ENCODE results near the gene HIF1AN.

The HIF1AN gene

DNA sequence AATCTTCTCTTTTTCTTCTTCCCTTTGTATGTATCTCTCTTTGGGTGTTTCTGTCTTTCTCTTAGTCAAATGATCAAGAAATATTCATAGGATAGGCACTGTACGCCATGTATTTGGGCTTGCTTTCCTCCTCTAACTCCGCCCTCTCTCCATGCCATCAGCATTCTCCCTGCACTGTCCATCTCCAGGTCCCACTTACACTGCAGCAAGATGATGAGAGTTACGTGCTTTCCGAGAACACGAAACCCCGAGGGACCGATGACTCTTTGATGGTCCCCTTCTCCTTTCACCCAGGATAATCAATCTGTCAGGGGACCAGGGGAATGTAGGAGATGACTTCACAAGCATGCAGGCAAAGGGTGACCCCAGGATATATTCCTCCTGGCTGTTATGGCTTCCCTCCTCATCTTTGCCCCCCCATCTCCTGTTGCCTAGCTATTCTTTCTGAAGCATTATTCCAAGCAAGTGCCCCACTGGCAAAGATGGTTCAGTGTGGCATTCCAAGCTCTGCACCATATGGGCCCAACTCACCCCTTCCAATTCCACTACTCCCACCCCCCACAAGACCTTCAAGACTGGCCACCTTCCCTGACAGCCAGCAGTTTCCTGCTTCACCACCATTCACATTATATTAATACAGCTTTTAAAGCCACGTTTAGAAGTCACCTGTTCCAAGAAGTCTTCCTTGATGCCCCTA is 40.0 kb downstream of the HIF1AN start:
- TF ChIP-seq, protein P1, sequence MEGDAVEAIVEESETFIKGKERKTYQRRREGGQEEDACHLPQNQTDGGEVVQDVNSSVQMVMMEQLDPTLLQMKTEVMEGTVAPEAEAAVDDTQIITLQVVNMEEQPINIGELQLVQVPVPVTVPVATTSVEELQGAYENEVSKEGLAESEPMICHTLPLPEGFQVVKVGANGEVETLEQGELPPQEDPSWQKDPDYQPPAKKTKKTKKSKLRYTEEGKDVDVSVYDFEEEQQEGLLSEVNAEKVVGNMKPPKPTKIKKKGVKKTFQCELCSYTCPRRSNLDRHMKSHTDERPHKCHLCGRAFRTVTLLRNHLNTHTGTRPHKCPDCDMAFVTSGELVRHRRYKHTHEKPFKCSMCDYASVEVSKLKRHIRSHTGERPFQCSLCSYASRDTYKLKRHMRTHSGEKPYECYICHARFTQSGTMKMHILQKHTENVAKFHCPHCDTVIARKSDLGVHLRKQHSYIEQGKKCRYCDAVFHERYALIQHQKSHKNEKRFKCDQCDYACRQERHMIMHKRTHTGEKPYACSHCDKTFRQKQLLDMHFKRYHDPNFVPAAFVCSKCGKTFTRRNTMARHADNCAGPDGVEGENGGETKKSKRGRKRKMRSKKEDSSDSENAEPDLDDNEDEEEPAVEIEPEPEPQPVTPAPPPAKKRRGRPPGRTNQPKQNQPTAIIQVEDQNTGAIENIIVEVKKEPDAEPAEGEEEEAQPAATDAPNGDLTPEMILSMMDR (conservative IDR thresholded peaks at IDR 0.05), result no peak
- no peak overlapping the region for H3K27ac ChIP-seq

DNA sequence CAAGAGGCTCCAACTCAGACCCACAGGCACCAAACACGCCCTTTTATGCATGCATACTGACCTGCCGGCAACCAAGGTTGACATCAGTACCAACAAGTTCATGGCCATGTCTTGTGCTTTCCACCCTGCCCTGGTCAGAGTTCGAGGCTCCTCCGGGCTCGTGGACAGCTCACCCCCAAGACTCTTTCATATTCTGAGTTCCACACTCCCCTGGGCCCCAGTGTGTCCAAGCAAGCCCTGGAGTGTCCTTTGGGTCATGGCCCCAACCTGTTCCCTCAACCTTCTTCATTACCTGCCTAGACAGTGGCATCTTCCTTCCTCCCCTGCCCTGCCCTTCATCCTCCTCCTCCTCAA is 40.5 kb downstream of the HIF1AN start:
- TF ChIP-seq, protein P1 (conservative IDR thresholded peaks at IDR 0.05), result no peak

DNA sequence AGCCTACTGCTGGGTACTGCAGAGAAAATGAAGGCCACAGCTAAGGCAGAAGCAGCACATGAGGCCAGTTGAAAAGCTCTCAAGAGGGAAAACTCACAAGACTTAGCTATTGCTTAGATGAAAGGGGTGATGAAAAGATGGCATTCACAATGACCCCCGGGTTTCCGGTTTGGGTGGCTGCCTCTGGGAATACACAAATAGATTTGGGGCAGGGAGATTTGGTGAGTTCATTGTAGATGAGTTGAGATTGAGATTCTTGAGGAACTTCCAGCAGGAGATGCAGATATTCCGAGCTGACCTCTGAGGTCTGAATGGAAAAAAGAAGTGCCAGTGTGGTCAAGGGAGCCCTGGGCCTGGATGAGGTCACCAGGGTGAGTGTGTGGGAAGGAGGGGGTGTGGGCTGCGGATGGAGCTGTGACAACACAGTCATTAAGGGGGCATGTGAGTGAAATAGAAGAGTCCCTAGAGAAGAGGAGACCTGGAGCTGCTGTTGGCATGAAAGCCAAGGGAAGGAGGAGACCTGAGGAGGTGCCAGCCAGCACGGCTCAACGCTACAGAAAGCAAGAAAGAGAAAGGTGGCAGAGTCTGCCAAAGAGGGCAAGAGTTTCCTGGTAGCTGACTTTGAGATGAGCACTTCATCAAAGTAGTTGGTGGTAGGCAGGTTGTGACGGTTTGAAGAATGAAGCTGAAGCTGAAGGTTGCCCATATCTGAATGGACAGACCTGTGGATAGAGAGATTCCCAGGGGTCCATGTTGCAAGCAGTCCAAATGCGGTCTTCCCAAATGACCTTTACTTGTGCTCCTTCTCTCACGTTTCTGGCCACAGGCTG is 43.7 kb downstream of the HIF1AN start:
- H3K27ac ChIP-seq, result no peak overlapping the region
- TF ChIP-seq, protein P1 (conservative IDR thresholded peaks at IDR 0.05), result no peak

More for the DNA sequence above, 40.5 kb downstream of the HIF1AN start:
- no peak overlapping the region for H3K27ac ChIP-seq

DNA sequence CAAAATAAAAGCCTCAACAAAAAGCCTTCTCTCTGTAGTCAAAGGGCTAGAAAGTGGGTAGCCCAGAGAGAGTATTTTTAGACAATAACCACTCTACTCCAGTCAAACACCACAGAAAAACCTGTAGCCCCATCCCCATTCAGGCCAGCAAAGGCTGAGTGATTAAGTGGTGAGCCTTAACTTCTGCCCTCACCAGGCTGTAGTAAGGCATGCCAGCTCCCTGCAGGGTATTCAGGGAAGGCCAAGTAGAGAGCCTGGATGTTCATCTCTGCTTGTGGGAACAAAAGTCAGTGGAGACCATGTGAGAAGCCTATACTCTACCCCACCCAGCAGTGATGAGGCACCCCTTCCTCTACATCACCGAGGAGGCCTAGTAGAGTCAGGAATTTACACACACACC is 51.2 kb downstream of the HIF1AN start:
- TF ChIP-seq, protein P1 (conservative IDR thresholded peaks at IDR 0.05), result no peak
- no peak overlapping the region for H3K27ac ChIP-seq

DNA sequence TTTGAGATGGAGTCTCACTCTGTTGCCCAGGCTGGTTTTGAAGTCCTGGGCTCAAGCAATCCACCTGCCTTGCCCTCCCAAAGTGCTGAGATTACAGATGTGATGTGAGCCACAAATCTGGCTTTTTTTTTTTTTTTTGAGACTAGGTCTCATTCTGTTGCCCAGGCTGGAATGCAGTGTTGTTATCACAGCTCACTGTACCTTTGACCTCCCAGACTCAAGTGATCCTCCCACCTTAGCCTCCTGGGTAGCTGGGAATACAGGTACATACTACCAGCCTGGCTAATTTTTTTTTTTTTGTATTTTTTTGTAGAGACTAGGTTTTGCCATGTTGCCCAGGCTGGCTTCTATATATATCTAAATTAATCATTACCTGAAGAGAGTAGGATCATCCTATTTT is 62.4 kb downstream of the HIF1AN start:
- no peak overlapping the region for H3K27ac ChIP-seq
- TF ChIP-seq, protein P1 (conservative IDR thresholded peaks at IDR 0.05), result no peak

DNA sequence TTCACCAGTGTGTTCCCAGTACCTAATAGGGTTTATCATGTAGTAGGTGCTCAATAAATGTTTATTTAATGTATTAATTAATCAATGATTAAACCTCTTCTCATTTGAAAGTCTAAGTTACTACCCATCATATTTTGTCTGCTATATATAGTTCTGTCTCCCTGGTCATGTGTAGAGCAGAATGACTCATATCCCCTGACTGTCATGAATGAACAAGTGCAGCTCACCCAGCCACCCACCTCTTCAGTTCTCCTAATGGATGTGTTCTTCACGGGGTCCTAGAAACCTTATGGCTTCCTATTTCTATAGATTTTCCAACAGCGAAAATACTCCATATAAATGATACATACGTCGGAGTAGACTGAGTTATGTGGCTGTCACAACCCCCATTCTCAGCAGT is 64.5 kb downstream of the HIF1AN start:
- no peak overlapping the region for H3K27ac ChIP-seq
- TF ChIP-seq, protein P1 (conservative IDR thresholded peaks at IDR 0.05), result no peak

DNA sequence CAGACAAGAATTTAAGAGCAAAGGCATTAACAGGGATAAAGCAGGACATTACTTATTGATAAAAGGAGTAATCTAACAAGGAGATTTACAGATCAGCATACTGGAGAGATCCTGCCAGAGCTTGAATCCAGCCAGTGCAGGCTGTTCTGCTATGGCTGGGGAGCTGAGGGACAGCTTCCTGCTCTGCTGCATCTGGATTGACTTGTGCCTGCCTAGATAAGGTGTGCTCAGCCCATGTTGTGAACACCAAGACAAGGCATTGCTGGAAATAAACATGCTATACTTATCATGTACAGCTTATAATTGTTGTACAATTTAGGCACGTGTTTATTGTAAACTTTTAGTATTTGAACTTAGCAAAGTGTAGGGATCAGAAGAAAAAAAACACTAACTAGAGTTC is 71.7 kb downstream of the HIF1AN start:
- H3K27ac ChIP-seq, result peak overlapping the region; percentile 79
- TF ChIP-seq, protein P1 (conservative IDR thresholded peaks at IDR 0.05), result no peak

Measured in VCaP (cell line).